Femur (tissue), 1 donor: ENCODE data around the gene ZNF512B.
"Not testable (repeated sequence)": the region's sequence is repeated elsewhere in the genome, so short reads cannot be mapped to it uniquely, and the experiment has no call there.

Source experiments
- DNase-seq: peaks from one replicate; pipeline ENCODE4 v3.0.0-alpha.2; 2017

ZNF512B gene

GRCh38 chr20:63929071-63929470 is 40.7 kb downstream of the ZNF512B start:
- no peak for DNase-seq

- no peak for DNase-seq
Observed at GRCh38 chr20:63926298-63926697, 43.4 kb downstream of the ZNF512B start.

GRCh38 chr20:63924241-63924640 is 45.5 kb downstream of the ZNF512B start:
- no peak for DNase-seq

- no peak for DNase-seq
Observed at GRCh38 chr20:63923651-63924050, 46.1 kb downstream of the ZNF512B start.

GRCh38 chr20:63920226-63920625 is 49.5 kb downstream of the ZNF512B start:
- DNase-seq, result no peak

- DNase-seq, result no peak
Observed at GRCh38 chr20:63919130-63919529, 50.6 kb downstream of the ZNF512B start.

- no peak for DNase-seq
Observed at GRCh38 chr20:63917811-63918210, 51.9 kb downstream of the ZNF512B start.

GRCh38 chr20:63916371-63916939 is 53.3 kb downstream of the ZNF512B start:
- not testable (repeated sequence) for DNase-seq

GRCh38 chr20:63915471-63915870 is 54.3 kb downstream of the ZNF512B start:
- no peak for DNase-seq

GRCh38 chr20:63913768-63914167 is 56.0 kb downstream of the ZNF512B start:
- DNase-seq, result no peak

- DNase-seq, result no peak
Observed at GRCh38 chr20:63911176-63911575, 58.6 kb downstream of the ZNF512B start.

- no peak for DNase-seq
Observed at GRCh38 chr20:63908008-63908682, 61.6 kb downstream of the ZNF512B start.
